Neuronal stem cell (in vitro differentiated cells): ENCODE measurements around the gene LAMB3.

Experiments
- DNase-seq: peaks from one replicate; pipeline ENCODE4 v3.0.0-alpha.2; 2013; ENCODE audit warnings: low spot score
- H2AFZ ChIP-seq: one replicate; pipeline ENCODE4 v1.6.1; 2013; ENCODE audit warnings: mild to moderate bottlenecking, low read length, inconsistent platforms
- H2AK5ac ChIP-seq: 2 replicates; pipeline ENCODE4 v1.6.1; 2013; ENCODE audit warnings: low read depth, mild to moderate bottlenecking, inconsistent platforms, low read length, moderate library complexity, mixed read lengths
- H2BK120ac ChIP-seq: 2 replicates; pipeline ENCODE4 v1.6.1; 2013; ENCODE audit warnings: low read depth, mild to moderate bottlenecking, inconsistent platforms, low read length, moderate library complexity, mixed read lengths
- H2BK12ac ChIP-seq: one replicate; pipeline ENCODE4 v1.6.1; 2013; ENCODE audit warnings: low read length, inconsistent platforms
- H2BK15ac ChIP-seq: 2 replicates; pipeline ENCODE4 v1.6.1; 2013; ENCODE audit warnings: mild to moderate bottlenecking, low read length, inconsistent platforms, mixed read lengths
- H2BK5ac ChIP-seq: one replicate; pipeline ENCODE4 v1.6.1; 2013; ENCODE audit warnings: inconsistent platforms, mild to moderate bottlenecking, low read length, moderate library complexity
- H3K14ac ChIP-seq: one replicate; pipeline ENCODE4 v1.6.1; 2013; ENCODE audit warnings: low read length, inconsistent platforms
- H3K18ac ChIP-seq: 2 replicates; pipeline ENCODE4 v1.6.1; 2013; ENCODE audit warnings: low read length, inconsistent platforms
- H3K23ac ChIP-seq: 2 replicates; pipeline ENCODE4 v1.6.1; 2013; ENCODE audit warnings: low read depth, mild to moderate bottlenecking, mixed read lengths, low read length, inconsistent platforms; ENCODE audit not compliant: poor library complexity
- H3K27ac ChIP-seq: replicated peaks from 3 replicates; pipeline ENCODE4 v1.5.1; 2013; ENCODE audit warnings: low read length, inconsistent platforms
- H3K27me3 ChIP-seq, 3 experiments: 2 replicates each; pipeline ENCODE4 v1.6.1; 2013; ENCODE audit warnings: low read length in 3 of 3, mild to moderate bottlenecking in 2 of 3, inconsistent platforms in 1 of 3, low read depth in 1 of 3, mixed read lengths in 1 of 3, moderate library complexity in 1 of 3; ENCODE audit not compliant: control insufficient read depth in 3 of 3, insufficient read depth in 3 of 3
- H3K36me3 ChIP-seq, 2 donors: replicated peaks in 1 of 2; 2 replicates each; pipeline ENCODE4 v1.6.1; 2013; ENCODE audit warnings: low read length in 2 of 2; ENCODE audit not compliant: control insufficient read depth in 2 of 2, insufficient read depth in 2 of 2
- H3K4ac ChIP-seq: 2 replicates; pipeline ENCODE4 v1.6.1; 2013; ENCODE audit warnings: inconsistent platforms, mild to moderate bottlenecking, low read length, moderate library complexity
- H3K4me1 ChIP-seq, 2 donors: 1 replicate in 1 of 2; 2 replicates in 1 of 2; pipeline ENCODE4 v1.6.1; 2013; ENCODE audit warnings: low read length in 2 of 2, low read depth in 1 of 2; ENCODE audit not compliant: control insufficient read depth in 2 of 2, insufficient read depth in 1 of 2
- H3K4me2 ChIP-seq: one replicate; pipeline ENCODE4 v1.6.1; 2013; ENCODE audit warnings: mild to moderate bottlenecking, low read length, inconsistent platforms; ENCODE audit not compliant: insufficient read depth, poor library complexity, severe bottlenecking
- H3K4me3 ChIP-seq, 2 donors: 2 replicates each; pipeline ENCODE4 v1.5.1; 2013; ENCODE audit warnings: low read length in 2 of 2, mild to moderate bottlenecking in 2 of 2, inconsistent platforms in 1 of 2, moderate library complexity in 1 of 2
- H3K79me1 ChIP-seq: one replicate; pipeline ENCODE4 v1.6.1; 2013; ENCODE audit warnings: low read depth, mild to moderate bottlenecking, inconsistent platforms, low read length, moderate library complexity
- H3K9ac ChIP-seq: one replicate; pipeline ENCODE4 v1.6.1; 2013; ENCODE audit warnings: mild to moderate bottlenecking, low read depth, low read length, inconsistent platforms; ENCODE audit not compliant: poor library complexity
- H3K9me3 ChIP-seq, 2 donors: replicated peaks in 1 of 2; 2 replicates each; pipeline versions ENCODE3 to v1.6.1; 2013; ENCODE audit warnings: low read length in 2 of 2, mild to moderate bottlenecking in 2 of 2, inconsistent platforms in 1 of 2, low read depth in 1 of 2, mixed read lengths in 1 of 2, moderate library complexity in 1 of 2; ENCODE audit not compliant: control insufficient read depth in 2 of 2, insufficient read depth in 1 of 2
- H4K8ac ChIP-seq: one replicate; pipeline ENCODE4 v1.6.1; 2013; ENCODE audit warnings: low read depth, mild to moderate bottlenecking, inconsistent platforms, low read length, moderate library complexity
- H4K91ac ChIP-seq: one replicate; pipeline ENCODE4 v1.6.1; 2013; ENCODE audit warnings: low read length, low read depth, mild to moderate bottlenecking, inconsistent platforms; ENCODE audit not compliant: poor library complexity
- WGBS, 2 donors: extraction: QIAGEN DNeasy Blood & Tissue Kit; methylation state at CpG; one replicate each; pipeline ENCODE4 v1.1.7; 2013; ENCODE audit warnings: missing lambda C conversion rate in 2 of 2, mixed read lengths in 1 of 2; ENCODE audit not compliant: insufficient read length in 2 of 2, insufficient replicate concordance in 1 of 2; ENCODE audit errors: extremely low coverage in 2 of 2; 5-methylcytosine and 5-hydroxymethylcytosine counted together

Gene LAMB3

DNA sequence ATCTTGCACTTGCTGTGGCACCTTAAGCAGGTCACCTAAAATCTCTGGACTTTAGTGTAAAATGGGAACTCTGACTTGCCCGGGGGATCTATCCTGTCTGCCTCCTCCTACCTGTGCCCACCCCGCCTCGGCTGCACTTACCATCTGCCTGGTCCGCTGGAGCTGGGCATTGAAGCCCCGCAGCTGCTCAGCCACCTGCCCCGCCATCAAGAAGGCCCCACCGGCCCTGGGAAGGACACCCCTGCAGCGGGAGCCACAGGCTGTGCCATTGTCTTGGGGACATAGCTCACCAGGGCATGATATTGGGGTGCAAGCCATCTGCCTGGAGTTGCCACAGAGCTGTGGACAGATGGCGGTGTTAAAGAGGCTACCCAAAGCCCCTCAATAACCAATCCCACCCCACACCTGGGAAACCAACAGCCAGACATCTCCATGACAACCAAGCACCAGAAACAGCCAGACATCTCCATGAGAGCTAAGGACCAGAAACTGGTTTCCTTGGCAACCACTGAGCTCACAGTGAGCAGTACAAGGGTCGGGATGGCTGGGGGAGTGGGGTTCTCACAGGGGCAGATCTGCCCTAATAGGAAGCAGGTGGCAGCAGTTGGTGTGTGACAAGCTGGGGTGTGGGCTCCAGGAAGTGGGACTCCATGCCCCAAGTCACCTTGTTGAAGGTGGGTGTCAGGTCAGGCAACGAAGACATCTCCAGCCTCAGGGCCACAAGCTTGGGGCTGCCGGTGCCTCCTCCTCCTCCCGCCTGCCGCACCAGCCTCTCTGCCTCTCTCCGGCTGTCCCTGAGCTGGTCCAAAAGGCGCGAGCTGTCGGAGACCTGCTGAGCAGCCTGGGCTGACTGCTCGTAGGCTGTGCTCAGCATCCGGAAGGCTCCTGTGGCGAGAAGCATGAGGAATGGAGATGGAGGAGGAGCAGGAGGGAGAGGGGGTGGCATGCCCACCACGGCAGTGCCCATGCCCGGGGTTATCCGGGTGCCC is 29.1 kb downstream of the LAMB3 start:
- Histone ChIP-seq H3K23ac (peak overlapping the region; percentile 18), H2BK12ac (no peak overlapping the region), H3K4me3 (no peak overlapping the region), H3K9me3 (no peaks in the 10 kb centered on the region), H3K36me3 (no peaks in the 10 kb centered on the region), H3K14ac (peak overlapping the region; percentile 42), H3K4me1 (peaks cover 0 to 6% of the 10 kb centered on the region in 2 donors), H2BK120ac (peak overlapping the region; percentile 47), H2AFZ (no peak overlapping the region), H3K4me2 (no peak overlapping the region), H3K18ac (peak overlapping the region; percentile 22), H3K4ac (no peak overlapping the region), H2BK15ac (no peak overlapping the region), H4K8ac (no peak overlapping the region), H4K91ac (no peak overlapping the region), H3K9ac (peak overlapping the region; percentile 6), H3K27ac (no peak overlapping the region), H3K79me1 (no peaks in the 10 kb centered on the region), H2BK5ac (no peak overlapping the region), H3K27me3 (peaks cover 0 to 4% (median 0%) of the 10 kb centered on the region in 3 experiments), H2AK5ac (no peak overlapping the region)
- whole genome bisulfite sequencing, 2 donors, result no CpG with 5 or more reads among the region's 24 CpGs
- DNase-seq, result no peak

DNA sequence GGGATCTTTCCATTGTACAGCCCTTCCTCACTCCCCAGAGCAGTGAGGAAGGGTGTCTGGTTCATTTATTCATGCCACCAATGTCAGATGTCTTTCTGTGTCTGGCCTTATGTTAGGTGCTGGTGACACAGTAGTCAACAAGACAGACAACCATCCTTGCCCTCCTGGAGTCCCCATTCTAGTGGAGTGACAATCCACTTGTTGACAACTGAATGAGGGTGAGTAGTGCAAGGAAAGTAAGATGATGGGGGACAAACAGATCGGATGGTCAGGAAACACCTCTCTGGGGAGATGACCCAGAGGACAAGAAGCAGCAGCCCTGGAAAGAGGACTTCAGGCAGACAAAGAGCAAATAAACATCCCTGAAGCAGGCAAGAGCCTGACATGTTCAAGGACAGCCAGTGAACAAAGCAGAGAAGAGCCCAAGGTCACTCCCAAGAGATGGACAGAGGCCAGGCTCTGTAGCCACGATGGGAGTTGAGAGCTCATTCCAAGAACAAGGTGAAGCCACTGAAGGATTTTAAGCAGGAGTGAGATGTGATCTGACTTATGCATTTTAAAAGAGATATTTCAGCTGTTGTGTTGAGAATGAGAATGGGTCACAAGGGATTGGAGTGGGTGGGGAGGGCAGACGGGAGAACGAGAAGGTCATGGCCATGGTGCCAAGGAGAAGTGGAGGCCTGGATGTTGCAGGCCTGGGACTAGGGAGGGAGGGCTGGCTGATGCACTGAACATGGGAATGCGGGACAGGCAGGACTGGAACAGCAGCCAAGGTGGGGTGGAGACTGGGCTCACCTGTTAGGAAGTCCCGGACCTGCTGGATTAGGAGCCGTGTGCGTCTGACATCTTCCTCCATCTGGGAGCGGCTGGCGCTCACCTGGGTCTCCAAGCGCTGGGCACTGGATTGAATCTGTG is 30.2 kb downstream of the LAMB3 start:
- peaks cover 0 to 4% (median 0%) of the 10 kb centered on the region in 3 experiments for H3K27me3 ChIP-seq
- H3K4me1 ChIP-seq, result peaks cover 0 to 4% of the 10 kb centered on the region in 2 donors
- H2AFZ ChIP-seq, result no peak overlapping the region
- H2BK5ac ChIP-seq, result no peak overlapping the region
- H3K9ac ChIP-seq, result no peak overlapping the region
- H3K4me3 ChIP-seq, result no peak overlapping the region
- H4K91ac ChIP-seq, result no peak overlapping the region
- WGBS, 2 donors, result no CpG with 5 or more reads among the region's 11 CpGs
- no peak overlapping the region for H3K18ac ChIP-seq
- no peak for DNase-seq
- H3K36me3 ChIP-seq, result no peaks in the 10 kb centered on the region
- H3K9me3 ChIP-seq, result no peaks in the 10 kb centered on the region
- no peak overlapping the region for H3K23ac ChIP-seq
- no peak overlapping the region for H3K14ac ChIP-seq
- H2BK15ac ChIP-seq, result no peak overlapping the region
- no peak overlapping the region for H4K8ac ChIP-seq
- H3K4ac ChIP-seq, result no peak overlapping the region
- no peaks in the 10 kb centered on the region for H3K79me1 ChIP-seq
- no peak overlapping the region for H2BK12ac ChIP-seq
- no peak overlapping the region for H2BK120ac ChIP-seq
- no peak overlapping the region for H3K4me2 ChIP-seq
- H3K27ac ChIP-seq, result no peak overlapping the region
- H2AK5ac ChIP-seq, result no peak overlapping the region

DNA sequence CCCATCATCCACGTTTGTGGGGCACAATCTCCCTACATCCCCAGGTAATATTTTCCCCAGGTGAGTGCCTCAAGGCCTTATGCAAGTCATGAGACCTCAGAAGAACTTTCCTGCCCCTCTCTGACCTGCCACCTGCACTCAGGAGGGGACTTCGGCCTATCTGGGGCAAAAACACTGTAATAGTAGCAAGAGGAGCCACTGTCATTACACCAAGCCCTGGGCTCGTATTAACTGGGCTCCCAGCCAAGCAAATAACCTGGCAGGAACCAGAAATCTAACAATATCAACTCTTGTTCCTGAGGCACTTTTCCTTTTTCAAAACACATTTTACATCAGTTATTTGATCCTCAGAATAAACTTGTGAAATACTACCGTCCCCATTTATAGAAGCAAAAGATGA is 30.9 kb downstream of the LAMB3 start:
- peaks cover 0 to 4% of the 10 kb centered on the region in 2 donors for H3K4me1 ChIP-seq
- no peak overlapping the region for H2BK120ac ChIP-seq
- H3K23ac ChIP-seq, result no peak overlapping the region
- H3K27ac ChIP-seq, result no peak overlapping the region
- H3K27me3 ChIP-seq, result peaks cover 0 to 4% (median 0%) of the 10 kb centered on the region in 3 experiments
- no CpG with 5 or more reads among the region's 4 CpGs for WGBS, 2 donors
- H3K79me1 ChIP-seq, result no peaks in the 10 kb centered on the region
- no peak overlapping the region for H2AFZ ChIP-seq
- no peak overlapping the region for H2AK5ac ChIP-seq
- no peak for DNase-seq
- H2BK5ac ChIP-seq, result no peak overlapping the region
- H3K14ac ChIP-seq, result no peak overlapping the region
- H3K9ac ChIP-seq, result no peak overlapping the region
- H4K8ac ChIP-seq, result no peak overlapping the region
- no peak overlapping the region for H3K4me2 ChIP-seq
- no peak overlapping the region for H2BK12ac ChIP-seq
- H3K4ac ChIP-seq, result no peak overlapping the region
- no peak overlapping the region for H2BK15ac ChIP-seq
- H3K4me3 ChIP-seq, result no peak overlapping the region
- H3K18ac ChIP-seq, result no peak overlapping the region
- H4K91ac ChIP-seq, result no peak overlapping the region
- H3K36me3 ChIP-seq, result no peaks in the 10 kb centered on the region
- H3K9me3 ChIP-seq, result no peaks in the 10 kb centered on the region
